GM19043 (cell line): ENCODE results near the gene NGEF.
"Not testable (repeated sequence)": the region's sequence is repeated elsewhere in the genome, so short reads cannot be mapped to it uniquely, and the experiment has no call there.

ENCODE experiments used
- ATAC-seq: cut with Tn5 transposase; IDR thresholded peaks from one replicate; pipeline ENCODE4 v1.9.1; 2021; ENCODE audit warnings: low read depth; ENCODE audit not compliant: unreplicated experiment

Gene NGEF

GRCh38 chr2:232930059-232930400, 83.0 kb downstream of the NGEF start:
- ATAC-seq, result no peak

GRCh38 chr2:232929303-232930058, 83.6 kb downstream of the NGEF start:
- ATAC-seq, result no peak

GRCh38 chr2:232928551-232929302, 84.3 kb downstream of the NGEF start:
- no peak for ATAC-seq

- ATAC-seq, result no peak
These were observed 85.1 kb downstream of the NGEF start for GRCh38 chr2:232927793-232928550.

GRCh38 chr2:232927032-232927792, 85.8 kb downstream of the NGEF start:
- ATAC-seq, result no peak

GRCh38 chr2:232926431-232926939, 86.6 kb downstream of the NGEF start:
- no peak for ATAC-seq

- no peak for ATAC-seq
These were observed 87.3 kb downstream of the NGEF start for GRCh38 chr2:232925821-232926156.

- ATAC-seq, result no peak
These were observed 87.8 kb downstream of the NGEF start for GRCh38 chr2:232925153-232925820.

- no peak for ATAC-seq
These were observed 88.6 kb downstream of the NGEF start for GRCh38 chr2:232924433-232924832.

GRCh38 chr2:232920760-232921159, 92.3 kb downstream of the NGEF start:
- ATAC-seq, result no peak

- no peak for ATAC-seq
These were observed 93.0 kb downstream of the NGEF start for GRCh38 chr2:232920055-232920454.

- no peak for ATAC-seq
These were observed 93.9 kb downstream of the NGEF start for GRCh38 chr2:232919141-232919540.

GRCh38 chr2:232913903-232914302, 99.2 kb downstream of the NGEF start:
- ATAC-seq, result no peak

- ATAC-seq, result no peak
These were observed 101.3 kb downstream of the NGEF start for GRCh38 chr2:232911712-232912277.

GRCh38 chr2:232910376-232910775, 102.7 kb downstream of the NGEF start:
- no peak for ATAC-seq

GRCh38 chr2:232908695-232909094, 104.4 kb downstream of the NGEF start:
- no peak for ATAC-seq

- not testable (repeated sequence) for ATAC-seq
These were observed 105.4 kb downstream of the NGEF start for GRCh38 chr2:232907718-232908085.

GRCh38 chr2:232906867-232907717, 106.0 kb downstream of the NGEF start:
- not testable (repeated sequence) for ATAC-seq

- ATAC-seq, result no peak
These were observed 109.1 kb downstream of the NGEF start for GRCh38 chr2:232903989-232904388.
